Measurements from ENCODE around the gene ZDHHC3. TPM values are rescaled to one million over a fixed set of nuclear protein-coding genes. Genes with fewer than 3 reads are reported as not detected.

ZDHHC3 gene
- total RNA-seq, 2 donors from 2014 or later = 63.7 to 69.7 TPM

DNA sequence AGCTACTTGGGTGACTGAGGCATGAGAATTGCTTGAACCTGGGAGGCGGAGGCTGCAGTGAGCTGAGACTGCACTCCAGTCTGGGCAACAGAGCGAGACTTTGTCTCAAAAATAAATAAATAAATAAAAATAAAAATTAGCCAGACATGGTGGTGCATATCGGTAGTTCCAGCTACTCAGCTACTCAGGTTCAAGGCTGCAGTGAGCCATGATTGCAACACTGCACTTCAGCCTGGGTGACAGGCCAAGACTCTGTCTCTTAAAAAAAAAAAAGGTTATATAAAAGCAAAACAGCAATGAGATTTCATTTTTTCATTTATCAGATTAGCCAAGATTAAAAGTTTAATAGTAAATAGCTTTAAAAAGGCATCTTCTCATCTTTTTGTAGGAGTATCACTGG is 98.6 kb downstream of the ZDHHC3 start:
- Mint-ChIP-seq H3K36me3 (ENCODE audit: low read depth) (no peaks in the 10 kb centered on the region), H3K4me1 (no peaks in the 10 kb centered on the region), H3K27ac (no peak overlapping the region), H3K27me3 (ENCODE audit: insufficient read depth) (no peaks in the 10 kb centered on the region), H3K4me3 (no peak overlapping the region), H3K9me3 (no peaks in the 10 kb centered on the region)
- Histone ChIP-seq H3K9me3 (ENCODE audit: control insufficient read depth, low read length) (no peaks in the 10 kb centered on the region), H3K27ac (ENCODE audit: low read depth, low read length) (no peak overlapping the region), H3K9ac (ENCODE audit: extremely low read depth, low read length, poor library complexity, severe bottlenecking) (no peak overlapping the region), H3K27me3 (ENCODE audit: control insufficient read depth, insufficient read depth, low read length, poor library complexity, severe bottlenecking) (no peaks in the 10 kb centered on the region), H3K4me1 (ENCODE audit: control insufficient read depth, insufficient read depth, low read length) (no peaks in the 10 kb centered on the region), H3K4me3 (ENCODE audit: low read length) (no peak overlapping the region), H3K36me3 (ENCODE audit: control insufficient read depth, insufficient read depth, low read length) (no peaks in the 10 kb centered on the region)
- no peak for DNase-seq
- TF ChIP-seq, protein P1, sequence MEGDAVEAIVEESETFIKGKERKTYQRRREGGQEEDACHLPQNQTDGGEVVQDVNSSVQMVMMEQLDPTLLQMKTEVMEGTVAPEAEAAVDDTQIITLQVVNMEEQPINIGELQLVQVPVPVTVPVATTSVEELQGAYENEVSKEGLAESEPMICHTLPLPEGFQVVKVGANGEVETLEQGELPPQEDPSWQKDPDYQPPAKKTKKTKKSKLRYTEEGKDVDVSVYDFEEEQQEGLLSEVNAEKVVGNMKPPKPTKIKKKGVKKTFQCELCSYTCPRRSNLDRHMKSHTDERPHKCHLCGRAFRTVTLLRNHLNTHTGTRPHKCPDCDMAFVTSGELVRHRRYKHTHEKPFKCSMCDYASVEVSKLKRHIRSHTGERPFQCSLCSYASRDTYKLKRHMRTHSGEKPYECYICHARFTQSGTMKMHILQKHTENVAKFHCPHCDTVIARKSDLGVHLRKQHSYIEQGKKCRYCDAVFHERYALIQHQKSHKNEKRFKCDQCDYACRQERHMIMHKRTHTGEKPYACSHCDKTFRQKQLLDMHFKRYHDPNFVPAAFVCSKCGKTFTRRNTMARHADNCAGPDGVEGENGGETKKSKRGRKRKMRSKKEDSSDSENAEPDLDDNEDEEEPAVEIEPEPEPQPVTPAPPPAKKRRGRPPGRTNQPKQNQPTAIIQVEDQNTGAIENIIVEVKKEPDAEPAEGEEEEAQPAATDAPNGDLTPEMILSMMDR (conservative IDR thresholded peaks at IDR 0.05) = no peak
- WGBS, 2 experiments (ENCODE audit: insufficient coverage in 1 of 2, insufficient read length in 1 of 2) = 89 to 93% methylated on average over 1 to 2 of the region's 3 CpGs

DNA sequence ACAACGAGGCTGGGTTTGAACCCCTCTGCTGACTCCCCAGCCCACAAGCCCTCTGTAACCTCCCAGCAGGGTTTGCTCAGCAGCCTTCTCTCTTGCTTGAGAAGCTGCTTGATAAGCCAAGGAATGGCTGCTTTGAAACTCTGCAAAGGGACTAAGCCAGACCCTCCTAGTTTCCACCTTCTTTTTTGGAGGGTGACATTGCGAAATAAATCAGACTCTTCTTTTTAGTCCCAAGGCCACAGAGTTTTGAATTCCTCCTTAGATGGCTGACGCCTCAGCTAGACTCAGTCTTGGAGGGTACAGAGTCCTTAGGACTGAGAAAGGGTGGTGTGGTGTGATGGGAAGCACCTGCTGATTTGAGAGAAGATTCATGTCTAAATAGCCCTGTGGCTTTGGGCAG is 100.4 kb downstream of the ZDHHC3 start:
- Histone ChIP-seq H3K27ac (ENCODE audit: low read depth, low read length) (no peak overlapping the region), H3K4me3 (ENCODE audit: low read length) (no peak overlapping the region), H3K9me3 (ENCODE audit: control insufficient read depth, low read length) (no peaks in the 10 kb centered on the region), H3K9ac (ENCODE audit: extremely low read depth, low read length, poor library complexity, severe bottlenecking) (no peak overlapping the region), H3K36me3 (ENCODE audit: control insufficient read depth, insufficient read depth, low read length) (no peaks in the 10 kb centered on the region), H3K27me3 (ENCODE audit: control insufficient read depth, insufficient read depth, low read length, poor library complexity, severe bottlenecking) (no peaks in the 10 kb centered on the region), H3K4me1 (ENCODE audit: control insufficient read depth, insufficient read depth, low read length) (no peaks in the 10 kb centered on the region)
- no peaks in the 10 kb centered on the region for H3K27me3 Mint-ChIP-seq (ENCODE audit: insufficient read depth)
- TF ChIP-seq, protein P1 (conservative IDR thresholded peaks at IDR 0.05) = no peak
- no peaks in the 10 kb centered on the region for H3K9me3 Mint-ChIP-seq
- no peak overlapping the region for H3K27ac Mint-ChIP-seq
- no peaks in the 10 kb centered on the region for H3K4me1 Mint-ChIP-seq
- no peak for DNase-seq
- WGBS, 2 experiments (ENCODE audit: insufficient coverage in 1 of 2, insufficient read length in 1 of 2) = 83 to 95% methylated on average over 1 to 3 of the region's 3 CpGs
- H3K36me3 Mint-ChIP-seq (ENCODE audit: low read depth) = no peaks in the 10 kb centered on the region
- H3K4me3 Mint-ChIP-seq = no peak overlapping the region

Other genes with a start within 250 kb of the ZDHHC3 start
- gene ZNF501, start 246.5 kb downstream of the ZDHHC3 start, total RNA-seq = 1 to 10 TPM; 5.3 to 6.6 TPM
- 10 to 100 TPM; 42.9 to 46.8 TPM for gene KIAA1143, start 214.6 kb downstream of the ZDHHC3 start, total RNA-seq
- gene KIF15, start 214.4 kb downstream of the ZDHHC3 start, total RNA-seq = 10 to 100 TPM; 16.2 to 20.4 TPM
- gene TMEM42, start 114.3 kb downstream of the ZDHHC3 start, total RNA-seq = 10 to 100 TPM; 12.1 to 16.9 TPM
- not detected for gene TGM4, start 101.6 kb downstream of the ZDHHC3 start, total RNA-seq
- gene EXOSC7, start 70 bp upstream of the ZDHHC3 start, total RNA-seq = 10 to 100 TPM; 61.2 to 69.4 TPM
- not detected for gene CLEC3B, start 50.1 kb upstream of the ZDHHC3 start, total RNA-seq
- 10 to 100 TPM in 1 of 2 donors, 1 to 10 TPM in 1; 8.9 to 13.1 TPM for gene CDCP1, start 170.2 kb upstream of the ZDHHC3 start, total RNA-seq

Measured in endodermal cell (in vitro differentiated cells).